Naive B cell (primary cell): ENCODE data around the gene SERPINA3. TPM values are rescaled to one million over a fixed set of nuclear protein-coding genes. Genes with fewer than 3 reads are reported as not detected.

Source experiments
- ATAC-seq, 2 donors: fragments of 150-1000 bp; cut with Tn5 transposase; 2 replicates each; pipeline ENCODE4 v1.10.0; 2021; ENCODE audit warnings: low read depth in 2 of 2, mild to moderate bottlenecking in 2 of 2, moderate library complexity in 2 of 2
- DNase-seq: peaks from one replicate; pipeline ENCODE4 v3.0.0; 2022
- H3K27ac Mint-ChIP-seq, 6 donors: one replicate each; pipeline ENCODE4 v1.8.0; 2020 to 2022; ENCODE audit warnings: mild to moderate bottlenecking in 6 of 6, mixed read lengths in 6 of 6, moderate library complexity in 5 of 6, inconsistent platforms in 2 of 6
- H3K27me3 Mint-ChIP-seq, 3 donors: one replicate each; pipeline ENCODE4 v1.8.0; 2021 to 2022; ENCODE audit warnings: mixed read lengths in 3 of 3, mild to moderate bottlenecking in 1 of 3
- H3K36me3 Mint-ChIP-seq, 2 donors: one replicate each; pipeline ENCODE4 v1.8.0; 2020 to 2022; ENCODE audit warnings: mixed read lengths in 2 of 2, inconsistent platforms in 1 of 2, mild to moderate bottlenecking in 1 of 2
- H3K4me1 Mint-ChIP-seq, 3 donors: one replicate each; pipeline ENCODE4 v1.8.0; 2020 to 2022; ENCODE audit warnings: mixed read lengths in 3 of 3, inconsistent platforms in 1 of 3, mild to moderate bottlenecking in 1 of 3, moderate library complexity in 1 of 3
- H3K4me3 Mint-ChIP-seq, 8 donors: one replicate each; pipeline ENCODE4 v1.8.0; 2020 to 2022; ENCODE audit warnings: mild to moderate bottlenecking in 8 of 8, mixed read lengths in 8 of 8, moderate library complexity in 8 of 8, inconsistent platforms in 2 of 8
- H3K9me3 Mint-ChIP-seq, 7 donors: one replicate each; pipeline ENCODE4 v1.8.0; 2020 to 2022; ENCODE audit warnings: mixed read lengths in 7 of 7, mild to moderate bottlenecking in 5 of 7, inconsistent platforms in 2 of 7, moderate library complexity in 1 of 7
- polyA plus RNA-seq, 6 donors: library from polyadenylated mRNA; unstranded; fragments of 300-500 nt; fragmentation: Illumina TruSeq; gene quantifications; one replicate each; pipeline ENCODE4 v1.2.3, GENCODE V29; 2021; ENCODE audit warnings: low read depth in 6 of 6

Gene SERPINA3
- polyA plus RNA-seq, 6 donors from 2014 or later = not detected

GRCh38 chr14:94620597-94620996, 8.4 kb downstream of the SERPINA3 start:
- Mint-ChIP-seq H3K27ac (no peak overlapping the region), H3K4me1 (no peaks in the 10 kb centered on the region), H3K4me3 (no peak overlapping the region), H3K9me3 (peaks cover 10 to 35% (median 23%) of the 10 kb centered on the region in 7 donors), H3K36me3 (peaks cover 0 to 24% of the 10 kb centered on the region in 2 donors), H3K27me3 (peaks cover 0 to 11% (median 4%) of the 10 kb centered on the region in 3 donors)
- DNase-seq = no peak
- ATAC-seq = no peak

- Mint-ChIP-seq H3K4me1 (no peaks in the 10 kb centered on the region), H3K9me3 (peaks cover 10 to 32% (median 22%) of the 10 kb centered on the region in 7 donors), H3K4me3 (no peak overlapping the region), H3K36me3 (peaks cover 0 to 24% of the 10 kb centered on the region in 2 donors), H3K27me3 (peaks cover 0 to 11% (median 4%) of the 10 kb centered on the region in 3 donors), H3K27ac (no peak overlapping the region)
- no peak for ATAC-seq
- DNase-seq = no peak
These were observed 9.4 kb downstream of the SERPINA3 start for GRCh38 chr14:94621358-94622134.

- ATAC-seq (no peak), DNase-seq (no peak)
- no peak overlapping the region for H3K27ac Mint-ChIP-seq
- peaks cover 0 to 16% (median 4%) of the 10 kb centered on the region in 3 donors for H3K27me3 Mint-ChIP-seq
- H3K9me3 Mint-ChIP-seq = peaks cover 8 to 20% (median 14%) of the 10 kb centered on the region in 7 donors
- H3K36me3 Mint-ChIP-seq = peaks cover 0 to 24% of the 10 kb centered on the region in 2 donors
- H3K4me3 Mint-ChIP-seq = no peak overlapping the region
- no peaks in the 10 kb centered on the region for H3K4me1 Mint-ChIP-seq
These were observed 10.6 kb downstream of the SERPINA3 start for GRCh38 chr14:94622653-94623421.

DNA sequence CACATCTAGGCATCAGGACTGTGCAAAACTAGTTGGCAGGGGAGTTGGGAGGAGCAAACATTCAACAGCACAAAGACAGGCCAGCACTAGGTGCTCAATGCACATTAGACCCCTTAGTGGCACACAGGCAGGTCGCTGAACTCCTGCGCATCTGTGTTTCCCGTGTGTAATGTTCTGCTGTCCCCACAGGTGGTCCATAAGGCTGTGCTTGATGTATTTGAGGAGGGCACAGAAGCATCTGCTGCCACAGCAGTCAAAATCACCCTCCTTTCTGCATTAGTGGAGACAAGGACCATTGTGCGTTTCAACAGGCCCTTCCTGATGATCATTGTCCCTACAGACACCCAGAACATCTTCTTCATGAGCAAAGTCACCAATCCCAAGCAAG, 11.2 kb downstream of the SERPINA3 start:
- H3K4me3 Mint-ChIP-seq = no peak overlapping the region

DNA sequence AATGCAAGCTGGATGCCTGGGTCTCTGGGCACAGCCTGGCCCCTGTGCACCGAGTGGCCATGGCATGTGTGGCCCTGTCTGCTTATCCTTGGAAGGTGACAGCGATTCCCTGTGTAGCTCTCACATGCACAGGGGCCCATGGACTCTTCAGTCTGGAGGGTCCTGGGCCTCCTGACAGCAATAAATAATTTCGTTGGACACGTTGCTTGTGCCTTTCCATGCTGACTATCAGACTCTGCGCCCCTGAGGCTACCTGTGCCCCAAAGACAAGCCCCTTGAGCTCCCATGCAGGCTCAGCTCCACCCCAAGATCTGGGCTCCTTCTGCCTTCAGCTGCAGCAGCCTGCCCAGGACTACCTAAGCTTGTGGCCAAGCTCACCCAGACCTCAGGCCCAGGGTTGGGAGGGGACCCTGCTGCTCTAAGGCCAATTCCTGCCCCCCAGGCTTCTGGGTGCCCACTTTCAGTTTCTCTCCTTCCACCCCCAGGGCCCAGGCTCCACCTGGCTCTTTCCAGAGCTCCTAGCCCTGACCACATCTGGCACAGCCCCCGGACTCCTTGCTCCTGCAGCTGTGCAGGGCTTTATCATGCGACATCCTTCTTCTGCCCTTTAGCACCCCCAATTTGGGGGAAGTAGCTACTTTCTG, 11.8 kb downstream of the SERPINA3 start:
- Mint-ChIP-seq H3K36me3 (peaks cover 0 to 15% of the 10 kb centered on the region in 2 donors), H3K9me3 (peaks cover 3 to 15% (median 9%) of the 10 kb centered on the region in 7 donors), H3K27me3 (peaks cover 1 to 20% (median 4%) of the 10 kb centered on the region in 3 donors), H3K4me3 (no peak overlapping the region), H3K27ac (no peak overlapping the region), H3K4me1 (no peaks in the 10 kb centered on the region)
- DNase-seq (no peak), ATAC-seq (no peak)

More for the DNA sequence above, 11.2 kb downstream of the SERPINA3 start:
- peaks cover 0 to 21% of the 10 kb centered on the region in 2 donors for H3K36me3 Mint-ChIP-seq
- peaks cover 0 to 16% (median 4%) of the 10 kb centered on the region in 3 donors for H3K27me3 Mint-ChIP-seq
- peaks cover 8 to 18% (median 14%) of the 10 kb centered on the region in 7 donors for H3K9me3 Mint-ChIP-seq
- DNase-seq (no peak), ATAC-seq (no peak)
- no peak overlapping the region for H3K27ac Mint-ChIP-seq
- H3K4me1 Mint-ChIP-seq = no peaks in the 10 kb centered on the region

DNA sequence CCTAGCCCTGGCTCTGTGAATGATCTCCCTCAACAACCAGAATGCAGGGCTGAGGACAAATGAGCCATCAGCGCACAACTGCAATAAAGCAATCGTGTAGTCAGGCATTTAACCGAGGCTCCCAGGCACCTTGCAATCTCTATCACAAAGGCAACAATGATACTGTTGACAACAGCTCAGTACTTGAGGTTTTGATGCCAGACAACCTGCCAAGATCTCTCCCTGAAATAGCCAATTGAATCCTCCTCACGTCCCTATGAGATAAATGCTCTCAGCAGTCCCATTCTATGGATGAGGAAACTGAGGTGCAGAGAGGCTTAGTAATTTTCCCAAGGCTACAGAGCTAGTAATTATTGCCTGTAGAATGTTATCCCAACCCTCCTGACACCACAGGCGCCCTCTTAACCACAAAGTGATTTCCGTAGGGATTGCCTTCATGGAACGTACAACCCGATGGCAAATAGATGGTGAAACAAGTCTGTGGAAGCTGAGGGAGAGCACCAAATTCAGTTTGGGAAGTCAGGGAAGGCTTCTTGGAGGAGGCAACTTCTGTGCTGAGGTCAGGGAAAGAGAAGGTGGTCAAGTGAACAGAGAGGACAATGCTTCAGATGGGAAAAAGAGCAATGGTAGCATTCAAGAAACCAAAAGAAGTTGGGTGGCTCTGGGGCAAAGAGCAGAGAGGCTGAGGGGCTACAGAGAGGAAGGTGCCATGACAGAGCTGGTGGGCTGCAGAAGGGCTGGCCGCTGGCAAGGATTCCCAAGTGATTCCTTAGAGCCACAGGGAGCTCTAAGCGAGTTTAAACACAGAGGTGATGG, 12.6 kb downstream of the SERPINA3 start:
- Mint-ChIP-seq H3K9me3 (peaks cover 0 to 14% (median 2%) of the 10 kb centered on the region in 7 donors), H3K27me3 (peaks cover 4 to 23% (median 6%) of the 10 kb centered on the region in 3 donors), H3K4me1 (no peaks in the 10 kb centered on the region), H3K4me3 (no peak overlapping the region), H3K27ac (no peak overlapping the region), H3K36me3 (peaks cover 0 to 8% of the 10 kb centered on the region in 2 donors)
- ATAC-seq (no peak), DNase-seq (no peak)

DNA sequence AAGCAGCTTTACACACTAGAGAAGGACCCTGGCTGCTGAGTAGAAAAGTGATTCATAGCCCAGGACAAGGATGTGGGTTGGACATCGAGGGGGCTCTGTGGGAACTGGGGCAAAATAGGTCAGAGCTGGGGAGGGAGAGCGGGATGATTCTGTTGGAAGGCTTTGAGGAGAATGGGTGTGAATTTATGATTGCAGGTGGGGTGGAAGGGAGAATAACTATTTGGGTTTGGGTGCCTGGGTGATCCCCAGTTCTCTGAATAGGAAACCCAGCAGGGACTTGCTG, 13.1 kb downstream of the SERPINA3 start:
- Mint-ChIP-seq H3K27me3 (peaks cover 0 to 17% (median 6%) of the 10 kb centered on the region in 3 donors), H3K36me3 (peaks cover 0 to 3% of the 10 kb centered on the region in 2 donors), H3K4me3 (no peak overlapping the region), H3K27ac (no peak overlapping the region), H3K9me3 (peaks cover 0 to 9% (median under 1%) of the 10 kb centered on the region in 7 donors), H3K4me1 (no peaks in the 10 kb centered on the region)
- no peak for DNase-seq
- no peak for ATAC-seq

DNA sequence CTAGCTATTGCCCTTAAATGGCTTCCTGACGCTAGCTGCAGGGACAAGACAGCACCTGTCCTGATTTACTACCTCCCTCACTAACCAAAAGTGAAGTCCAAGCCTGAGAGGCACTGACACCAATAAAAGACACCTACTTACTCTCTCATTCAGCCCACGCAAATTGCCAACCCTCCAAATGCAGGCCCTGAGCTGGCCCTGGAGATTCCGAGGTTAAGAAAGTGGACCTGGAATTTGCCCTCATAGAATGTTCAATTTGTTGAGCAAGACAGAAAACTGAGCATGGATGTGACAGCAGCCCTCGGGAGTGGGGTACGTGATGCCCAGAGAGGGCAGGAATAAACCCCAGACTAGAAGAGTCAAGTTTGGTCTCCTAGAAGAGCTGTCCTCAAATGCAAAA, 16.4 kb downstream of the SERPINA3 start:
- peaks cover 0 to 14% (median 6%) of the 10 kb centered on the region in 3 donors for H3K27me3 Mint-ChIP-seq
- H3K9me3 Mint-ChIP-seq = peaks cover 0 to 9% (median 0%) of the 10 kb centered on the region in 7 donors
- ATAC-seq = no peak
- no peaks in the 10 kb centered on the region for H3K36me3 Mint-ChIP-seq
- H3K27ac Mint-ChIP-seq = no peak overlapping the region
- H3K4me3 Mint-ChIP-seq = no peak overlapping the region
- no peaks in the 10 kb centered on the region for H3K4me1 Mint-ChIP-seq
- DNase-seq = no peak

GRCh38 chr14:94630396-94630795, 18.2 kb downstream of the SERPINA3 start:
- H3K4me1 Mint-ChIP-seq = no peaks in the 10 kb centered on the region
- no peak overlapping the region for H3K4me3 Mint-ChIP-seq
- H3K9me3 Mint-ChIP-seq = peaks cover 0 to 9% (median 0%) of the 10 kb centered on the region in 7 donors
- no peak overlapping the region for H3K27ac Mint-ChIP-seq
- H3K36me3 Mint-ChIP-seq = no peaks in the 10 kb centered on the region
- ATAC-seq (no peak), DNase-seq (no peak)
- peaks cover 5 to 14% (median 6%) of the 10 kb centered on the region in 3 donors for H3K27me3 Mint-ChIP-seq

GRCh38 chr14:94631050-94631449, 18.9 kb downstream of the SERPINA3 start:
- ATAC-seq = no peak
- Mint-ChIP-seq H3K27me3 (peaks cover 5 to 14% (median 6%) of the 10 kb centered on the region in 3 donors), H3K4me1 (no peaks in the 10 kb centered on the region), H3K4me3 (no peak overlapping the region), H3K27ac (no peak overlapping the region), H3K36me3 (no peaks in the 10 kb centered on the region), H3K9me3 (peaks cover 0 to 9% (median 0%) of the 10 kb centered on the region in 7 donors)
- no peak for DNase-seq

DNA sequence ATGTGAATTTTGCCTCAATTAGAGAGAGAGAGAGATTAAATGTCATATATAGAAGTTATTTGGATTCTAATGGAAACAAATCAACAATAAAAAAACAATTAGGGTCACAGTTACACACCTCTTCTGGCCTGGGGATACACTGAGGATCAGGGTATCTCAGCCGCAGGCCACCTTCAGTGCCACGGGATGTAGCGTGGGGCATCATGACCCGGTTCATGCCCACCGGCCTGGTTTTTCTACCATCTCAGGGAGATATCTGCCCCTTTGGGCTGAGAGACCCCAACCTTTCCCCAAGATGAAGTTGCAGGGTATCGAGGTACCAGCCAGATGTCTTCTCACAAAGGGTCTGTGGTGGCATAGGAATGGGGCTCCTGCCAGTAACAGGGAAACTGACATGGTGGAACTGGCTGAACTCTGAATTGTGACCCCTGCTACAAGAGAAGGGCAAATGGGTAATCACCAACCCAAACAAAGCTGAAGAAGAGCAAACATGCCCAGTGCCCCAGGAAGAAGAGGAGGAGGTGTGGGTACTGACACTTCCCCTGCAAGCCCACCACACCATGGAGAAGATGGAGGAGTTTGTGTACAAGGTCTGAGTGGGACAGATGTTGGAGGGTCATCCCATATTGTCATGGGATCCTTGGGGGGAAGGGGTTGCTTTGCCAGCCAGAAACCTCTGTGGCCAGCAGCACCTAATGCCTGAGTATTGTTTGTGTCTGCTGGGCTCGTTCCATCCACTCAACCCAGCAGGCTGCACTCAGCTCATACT, 19.5 kb downstream of the SERPINA3 start:
- Mint-ChIP-seq H3K27me3 (peaks cover 5 to 14% (median 6%) of the 10 kb centered on the region in 3 donors), H3K4me1 (no peaks in the 10 kb centered on the region), H3K36me3 (no peaks in the 10 kb centered on the region), H3K27ac (no peak overlapping the region), H3K4me3 (no peak overlapping the region), H3K9me3 (peaks cover 0 to 9% (median 0%) of the 10 kb centered on the region in 7 donors)
- ATAC-seq = no peak
- no peak for DNase-seq

- DNase-seq (no peak), ATAC-seq (no peak)
- H3K4me1 Mint-ChIP-seq = no peaks in the 10 kb centered on the region
- no peak overlapping the region for H3K4me3 Mint-ChIP-seq
- no peak overlapping the region for H3K27ac Mint-ChIP-seq
- H3K36me3 Mint-ChIP-seq = no peaks in the 10 kb centered on the region
- peaks cover 5 to 10% (median 6%) of the 10 kb centered on the region in 3 donors for H3K27me3 Mint-ChIP-seq
- peaks cover 0 to 9% (median 0%) of the 10 kb centered on the region in 7 donors for H3K9me3 Mint-ChIP-seq
These were observed 20.1 kb downstream of the SERPINA3 start for GRCh38 chr14:94632305-94632590.
